Measurements from ENCODE around the gene MYOD1.

MYOD1 gene
- 0 reads per million in 3 donors for total RNA-seq

GRCh38 chr11:17719028-17719937 lies at the start of gene MYOD1:
TSS of gene MYOD1 (plus strand) at chr11:17719571. CDS start at chr11:17719783, 212 bp downstream.
- H3K27me3 ChIP-seq (replicated peaks; ENCODE audit: control insufficient read depth, insufficient read depth, low read length, poor library complexity, severe bottlenecking) = peaks cover 29% of the 10 kb centered on the region
- no peak within 1 kb of the TSS for H3K4me3 ChIP-seq (ENCODE audit: insufficient read depth, low read depth, low read length, poor library complexity, severe bottlenecking)
- H3K4me1 ChIP-seq (ENCODE audit: control insufficient read depth, insufficient read depth, low read length, poor library complexity, severe bottlenecking) = no peaks in the 10 kb centered on the region
- no peaks in the 10 kb centered on the region for H3K9me3 ChIP-seq (ENCODE audit: control insufficient read depth, low read length)
- H3K36me3 ChIP-seq (ENCODE audit: control insufficient read depth, insufficient read depth, low read length) = no peaks in the 10 kb centered on the region
- H3K27ac ChIP-seq (ENCODE audit: insufficient read depth, low read length, poor library complexity, severe bottlenecking) = no peak within 1 kb of the TSS
- no peak for DNase-seq

DNA sequence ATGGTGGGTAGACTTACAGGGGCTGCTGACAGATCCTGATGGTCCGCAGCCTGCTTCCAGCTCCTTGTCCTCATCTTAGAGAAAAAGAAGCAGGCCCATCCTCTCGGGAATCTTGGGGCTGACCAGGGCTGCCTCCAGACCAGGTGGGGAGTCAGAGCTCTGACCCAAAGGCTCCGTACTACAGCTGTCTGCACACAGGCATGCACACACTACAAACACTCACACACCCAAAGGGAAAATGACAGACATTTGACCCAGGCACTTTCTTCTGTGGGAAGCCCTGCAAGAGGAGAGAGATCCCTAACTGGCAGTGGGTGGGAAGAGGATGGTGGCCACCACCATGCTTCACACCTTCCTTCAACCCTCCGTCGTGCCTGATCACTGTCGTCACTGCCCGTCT lies 46.9 kb upstream of the MYOD1 start:
- Histone ChIP-seq H3K27me3 (replicated peaks; ENCODE audit: control insufficient read depth, insufficient read depth, low read length, poor library complexity, severe bottlenecking) (no peaks in the 10 kb centered on the region), H3K27ac (ENCODE audit: insufficient read depth, low read length, poor library complexity, severe bottlenecking) (no peak overlapping the region), H3K36me3 (ENCODE audit: control insufficient read depth, insufficient read depth, low read length) (no peaks in the 10 kb centered on the region), H3K9me3 (ENCODE audit: control insufficient read depth, low read length) (no peaks in the 10 kb centered on the region), H3K4me1 (ENCODE audit: control insufficient read depth, insufficient read depth, low read length, poor library complexity, severe bottlenecking) (no peaks in the 10 kb centered on the region), H3K4me3 (ENCODE audit: insufficient read depth, low read depth, low read length, poor library complexity, severe bottlenecking) (no peak overlapping the region)
- no peak for DNase-seq

DNA sequence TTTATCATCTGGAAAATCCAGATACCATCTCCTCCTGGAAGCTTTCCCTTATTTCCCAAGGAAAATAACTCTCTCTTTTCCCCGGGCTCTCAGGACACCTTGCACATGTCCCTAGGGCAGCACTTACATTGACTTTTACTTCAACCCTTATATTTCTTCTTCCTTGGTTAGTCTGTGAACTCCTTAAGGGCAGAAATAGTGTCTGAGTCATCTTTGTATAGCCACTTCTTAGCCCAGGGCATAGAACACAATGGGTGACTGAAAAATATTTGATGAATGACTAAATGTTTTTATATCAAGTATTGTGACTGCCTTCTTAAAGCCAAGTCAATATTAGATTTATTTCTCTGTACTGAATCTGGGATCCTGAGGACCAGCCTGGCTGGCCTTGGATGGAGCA lies 45.4 kb upstream of the MYOD1 start:
- H3K4me3 ChIP-seq (ENCODE audit: insufficient read depth, low read depth, low read length, poor library complexity, severe bottlenecking) = no peak overlapping the region
- DNase-seq = no peak
- H3K4me1 ChIP-seq (ENCODE audit: control insufficient read depth, insufficient read depth, low read length, poor library complexity, severe bottlenecking) = no peaks in the 10 kb centered on the region
- no peak overlapping the region for H3K27ac ChIP-seq (ENCODE audit: insufficient read depth, low read length, poor library complexity, severe bottlenecking)
- H3K27me3 ChIP-seq (replicated peaks; ENCODE audit: control insufficient read depth, insufficient read depth, low read length, poor library complexity, severe bottlenecking) = no peaks in the 10 kb centered on the region
- H3K9me3 ChIP-seq (ENCODE audit: control insufficient read depth, low read length) = no peaks in the 10 kb centered on the region
- H3K36me3 ChIP-seq (ENCODE audit: control insufficient read depth, insufficient read depth, low read length) = no peaks in the 10 kb centered on the region

GRCh38 chr11:17682848-17683247 lies 36.5 kb upstream of the MYOD1 start:
- Histone ChIP-seq H3K36me3 (ENCODE audit: control insufficient read depth, insufficient read depth, low read length) (no peaks in the 10 kb centered on the region), H3K27me3 (replicated peaks; ENCODE audit: control insufficient read depth, insufficient read depth, low read length, poor library complexity, severe bottlenecking) (no peaks in the 10 kb centered on the region), H3K27ac (ENCODE audit: insufficient read depth, low read length, poor library complexity, severe bottlenecking) (no peak overlapping the region)

GRCh38 chr11:17683377-17684161 lies 35.8 kb upstream of the MYOD1 start:
- H3K27ac ChIP-seq (ENCODE audit: insufficient read depth, low read length, poor library complexity, severe bottlenecking) = no peak overlapping the region
- no peak overlapping the region for H3K4me3 ChIP-seq (ENCODE audit: insufficient read depth, low read depth, low read length, poor library complexity, severe bottlenecking)
- H3K9me3 ChIP-seq (ENCODE audit: control insufficient read depth, low read length) = no peaks in the 10 kb centered on the region
- H3K4me1 ChIP-seq (ENCODE audit: control insufficient read depth, insufficient read depth, low read length, poor library complexity, severe bottlenecking) = no peaks in the 10 kb centered on the region
- DNase-seq = no peak
- H3K27me3 ChIP-seq (replicated peaks; ENCODE audit: control insufficient read depth, insufficient read depth, low read length, poor library complexity, severe bottlenecking) = no peaks in the 10 kb centered on the region
- no peaks in the 10 kb centered on the region for H3K36me3 ChIP-seq (ENCODE audit: control insufficient read depth, insufficient read depth, low read length)

More at GRCh38 chr11:17682848-17683247, 36.5 kb upstream of the MYOD1 start:
- H3K4me3 ChIP-seq (ENCODE audit: insufficient read depth, low read depth, low read length, poor library complexity, severe bottlenecking) = no peak overlapping the region
- H3K4me1 ChIP-seq (ENCODE audit: control insufficient read depth, insufficient read depth, low read length, poor library complexity, severe bottlenecking) = no peaks in the 10 kb centered on the region
- H3K9me3 ChIP-seq (ENCODE audit: control insufficient read depth, low read length) = no peaks in the 10 kb centered on the region
- DNase-seq = no peak

- DNase-seq = no peak
- no peaks in the 10 kb centered on the region for H3K27me3 ChIP-seq (replicated peaks; ENCODE audit: control insufficient read depth, insufficient read depth, low read length, poor library complexity, severe bottlenecking)
- no peaks in the 10 kb centered on the region for H3K4me1 ChIP-seq (ENCODE audit: control insufficient read depth, insufficient read depth, low read length, poor library complexity, severe bottlenecking)
- H3K36me3 ChIP-seq (ENCODE audit: control insufficient read depth, insufficient read depth, low read length) = no peaks in the 10 kb centered on the region
- no peak overlapping the region for H3K4me3 ChIP-seq (ENCODE audit: insufficient read depth, low read depth, low read length, poor library complexity, severe bottlenecking)
- no peaks in the 10 kb centered on the region for H3K9me3 ChIP-seq (ENCODE audit: control insufficient read depth, low read length)
- no peak overlapping the region for H3K27ac ChIP-seq (ENCODE audit: insufficient read depth, low read length, poor library complexity, severe bottlenecking)
These were observed 34.8 kb upstream of the MYOD1 start for GRCh38 chr11:17684550-17684949.

DNA sequence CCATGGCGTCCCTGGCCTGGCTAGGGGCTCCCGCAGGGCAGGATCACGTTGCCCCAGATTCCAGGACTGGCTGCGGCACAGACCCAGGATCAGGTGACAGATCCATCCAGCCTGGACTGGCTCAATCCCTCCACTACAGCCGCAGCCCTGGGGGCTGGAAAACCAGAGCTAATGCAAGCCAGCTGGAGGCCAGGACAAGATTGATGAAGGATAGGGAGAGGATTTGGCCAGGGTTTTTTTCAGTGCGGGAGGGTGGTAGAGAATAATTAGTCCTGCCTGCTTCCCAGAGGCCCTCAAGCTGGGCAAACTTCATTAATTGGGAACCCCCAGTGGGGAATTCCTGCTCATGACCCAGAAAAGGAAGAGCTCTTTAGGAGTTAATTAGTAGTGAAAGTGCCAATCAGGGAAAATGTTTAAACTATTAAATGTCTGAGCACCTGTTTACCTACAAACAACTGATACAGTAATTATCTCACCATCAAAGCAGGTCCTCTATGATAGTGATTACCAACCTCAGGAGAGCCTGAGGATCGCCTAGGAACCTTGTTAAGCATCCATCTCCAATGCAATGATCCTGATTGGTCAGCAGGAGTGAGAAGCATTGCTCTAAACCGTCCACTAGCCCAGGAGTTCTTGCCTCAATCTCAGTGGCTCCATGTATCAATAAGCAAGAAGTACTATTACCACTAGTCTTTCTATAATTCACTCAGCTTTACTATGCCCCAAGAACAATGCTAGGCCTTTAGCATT lies 33.0 kb upstream of the MYOD1 start:
- Histone ChIP-seq H3K27me3 (replicated peaks; ENCODE audit: control insufficient read depth, insufficient read depth, low read length, poor library complexity, severe bottlenecking) (no peaks in the 10 kb centered on the region), H3K27ac (ENCODE audit: insufficient read depth, low read length, poor library complexity, severe bottlenecking) (no peak overlapping the region), H3K4me3 (ENCODE audit: insufficient read depth, low read depth, low read length, poor library complexity, severe bottlenecking) (no peak overlapping the region), H3K4me1 (ENCODE audit: control insufficient read depth, insufficient read depth, low read length, poor library complexity, severe bottlenecking) (no peaks in the 10 kb centered on the region), H3K36me3 (ENCODE audit: control insufficient read depth, insufficient read depth, low read length) (no peaks in the 10 kb centered on the region), H3K9me3 (ENCODE audit: control insufficient read depth, low read length) (no peaks in the 10 kb centered on the region)
- DNase-seq = no peak

GRCh38 chr11:17687946-17688670 lies 31.3 kb upstream of the MYOD1 start:
- H3K27ac ChIP-seq (ENCODE audit: insufficient read depth, low read length, poor library complexity, severe bottlenecking) = no peak overlapping the region
- no peaks in the 10 kb centered on the region for H3K4me1 ChIP-seq (ENCODE audit: control insufficient read depth, insufficient read depth, low read length, poor library complexity, severe bottlenecking)
- H3K27me3 ChIP-seq (replicated peaks; ENCODE audit: control insufficient read depth, insufficient read depth, low read length, poor library complexity, severe bottlenecking) = no peaks in the 10 kb centered on the region
- no peak overlapping the region for H3K4me3 ChIP-seq (ENCODE audit: insufficient read depth, low read depth, low read length, poor library complexity, severe bottlenecking)
- H3K36me3 ChIP-seq (ENCODE audit: control insufficient read depth, insufficient read depth, low read length) = no peaks in the 10 kb centered on the region
- no peaks in the 10 kb centered on the region for H3K9me3 ChIP-seq (ENCODE audit: control insufficient read depth, low read length)
- no peak for DNase-seq

- DNase-seq = no peak
- H3K4me3 ChIP-seq (ENCODE audit: insufficient read depth, low read depth, low read length, poor library complexity, severe bottlenecking) = no peak overlapping the region
- peaks cover 4% of the 10 kb centered on the region for H3K27me3 ChIP-seq (replicated peaks; ENCODE audit: control insufficient read depth, insufficient read depth, low read length, poor library complexity, severe bottlenecking)
- no peaks in the 10 kb centered on the region for H3K4me1 ChIP-seq (ENCODE audit: control insufficient read depth, insufficient read depth, low read length, poor library complexity, severe bottlenecking)
- no peak overlapping the region for H3K27ac ChIP-seq (ENCODE audit: insufficient read depth, low read length, poor library complexity, severe bottlenecking)
- H3K9me3 ChIP-seq (ENCODE audit: control insufficient read depth, low read length) = no peaks in the 10 kb centered on the region
- no peaks in the 10 kb centered on the region for H3K36me3 ChIP-seq (ENCODE audit: control insufficient read depth, insufficient read depth, low read length)
These were observed 27.8 kb upstream of the MYOD1 start for GRCh38 chr11:17691550-17691949.
